Thyroid gland (tissue), 4 donors: Measurements from ENCODE around the gene NR3C1. TPM values are rescaled to one million over a fixed set of nuclear protein-coding genes. Genes with fewer than 3 reads are reported as not detected.

Experiments
- DNase-seq, 2 donors: peaks; one replicate each; pipeline ENCODE4 v3.0.0-alpha.2; 2019
- H3K27ac ChIP-seq, 3 donors: fragments of 200-600 bp; sonication (generic); 1 replicate in 2 of 3; 2 replicates in 1 of 3; pipeline ENCODE4 v1.5.1; 2016 to 2019; ENCODE audit warnings: mild to moderate bottlenecking in 1 of 3, moderate library complexity in 1 of 3
- H3K27me3 ChIP-seq: fragments of 200-600 bp; sonication (generic); one replicate; pipeline ENCODE4 v1.5.1; 2019
- H3K36me3 ChIP-seq, 2 donors: fragments of 200-600 bp; sonication (generic); one replicate each; pipeline ENCODE4 v1.5.1; 2016 to 2019
- H3K4me1 ChIP-seq, 2 donors: fragments of 200-600 bp; sonication (generic); one replicate each; pipeline ENCODE4 v1.5.1; 2017 to 2019
- H3K4me3 ChIP-seq, 3 donors: fragments of 200-600 bp; sonication (generic); replicated peaks in 1 of 3; 1 replicate in 2 of 3; 2 replicates in 1 of 3; pipeline ENCODE4 v1.5.1; 2016; ENCODE audit warnings: mild to moderate bottlenecking in 1 of 3
- H3K9me3 ChIP-seq: fragments of 200-600 bp; sonication (generic); one replicate; pipeline ENCODE4 v1.5.1; 2017
- POLR2A ChIP-seq, 2 donors: fragments of 450-650 bp; IDR thresholded peaks; one replicate each; pipeline ENCODE4 v1.6.1; 2017; ENCODE audit warnings: antibody characterized with exemption in 2 of 2, mild to moderate bottlenecking in 2 of 2, moderate library complexity in 1 of 2
- WGBS, 2 donors: methylation state at CpG; one replicate each; pipeline ENCODE4 v1.1.5; 2017; 5-methylcytosine and 5-hydroxymethylcytosine counted together
- intact Hi-C: fragments of 100-400 bp; cut with DNase I; formaldehyde crosslinking; loops from one replicate; pipeline ENCODE4 v1.15.1; 2023
- total RNA-seq, 4 donors: library from RNA; depleted of rRNA; stranded (reverse); fragments of >200 nt; gene quantifications; one replicate each; pipeline ENCODE4 v1.2.3, GENCODE V29; 2016
- TF ChIP-seq, protein P1 (sequence below), 6 experiments: fragments of 200-600 bp in 3 of 6; fragments of 450-650 bp in 3 of 6; sonication (generic) in 3 of 6; IDR thresholded peaks; one replicate each; pipeline ENCODE4 v1.5.1; 2016 to 2019; ENCODE audit warnings: antibody characterized with exemption in 6 of 6, mild to moderate bottlenecking in 2 of 6, inconsistent platforms in 1 of 6, moderate library complexity in 1 of 6

NR3C1 gene
- total RNA-seq, 4 donors from 2014 or later = 59.4 to 67.7 (median 65.3) TPM

DNA sequence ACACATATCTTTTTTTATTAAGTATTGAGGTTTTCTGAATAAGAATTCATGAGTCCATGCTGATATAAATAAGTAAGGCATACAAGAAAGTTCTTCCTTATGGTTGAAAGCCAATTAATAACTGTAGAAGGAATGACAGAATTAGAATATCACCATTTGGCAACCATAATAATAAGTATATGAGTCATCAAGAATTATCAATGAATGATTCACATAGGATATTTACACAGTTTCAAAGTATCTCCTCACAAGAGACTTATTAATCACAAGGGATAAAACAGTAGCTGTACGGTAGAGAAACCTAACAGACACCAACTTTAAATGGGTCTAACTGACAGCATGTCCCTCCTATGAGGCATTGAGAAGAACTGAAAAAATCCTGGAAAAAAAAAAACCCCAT, 161.6 kb downstream of the NR3C1 start:
- no peaks in the 10 kb centered on the region for H3K4me1 ChIP-seq
- intact Hi-C loops = no loop called here
- no peaks in the 10 kb centered on the region for H3K36me3 ChIP-seq
- TF ChIP-seq, protein P1, sequence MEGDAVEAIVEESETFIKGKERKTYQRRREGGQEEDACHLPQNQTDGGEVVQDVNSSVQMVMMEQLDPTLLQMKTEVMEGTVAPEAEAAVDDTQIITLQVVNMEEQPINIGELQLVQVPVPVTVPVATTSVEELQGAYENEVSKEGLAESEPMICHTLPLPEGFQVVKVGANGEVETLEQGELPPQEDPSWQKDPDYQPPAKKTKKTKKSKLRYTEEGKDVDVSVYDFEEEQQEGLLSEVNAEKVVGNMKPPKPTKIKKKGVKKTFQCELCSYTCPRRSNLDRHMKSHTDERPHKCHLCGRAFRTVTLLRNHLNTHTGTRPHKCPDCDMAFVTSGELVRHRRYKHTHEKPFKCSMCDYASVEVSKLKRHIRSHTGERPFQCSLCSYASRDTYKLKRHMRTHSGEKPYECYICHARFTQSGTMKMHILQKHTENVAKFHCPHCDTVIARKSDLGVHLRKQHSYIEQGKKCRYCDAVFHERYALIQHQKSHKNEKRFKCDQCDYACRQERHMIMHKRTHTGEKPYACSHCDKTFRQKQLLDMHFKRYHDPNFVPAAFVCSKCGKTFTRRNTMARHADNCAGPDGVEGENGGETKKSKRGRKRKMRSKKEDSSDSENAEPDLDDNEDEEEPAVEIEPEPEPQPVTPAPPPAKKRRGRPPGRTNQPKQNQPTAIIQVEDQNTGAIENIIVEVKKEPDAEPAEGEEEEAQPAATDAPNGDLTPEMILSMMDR (IDR thresholded peaks at IDR 0.05) = no peak
- no peak for TF ChIP-seq POLR2A (IDR thresholded peaks at IDR 0.05)
- H3K27me3 ChIP-seq = no peaks in the 10 kb centered on the region
- H3K4me3 ChIP-seq = no peak overlapping the region
- DNase-seq = no peak
- no peaks in the 10 kb centered on the region for H3K9me3 ChIP-seq
- no peak overlapping the region for H3K27ac ChIP-seq
- WGBS, 2 donors = 82 to 89% methylated on average over 1 of the region's 1 CpG

DNA sequence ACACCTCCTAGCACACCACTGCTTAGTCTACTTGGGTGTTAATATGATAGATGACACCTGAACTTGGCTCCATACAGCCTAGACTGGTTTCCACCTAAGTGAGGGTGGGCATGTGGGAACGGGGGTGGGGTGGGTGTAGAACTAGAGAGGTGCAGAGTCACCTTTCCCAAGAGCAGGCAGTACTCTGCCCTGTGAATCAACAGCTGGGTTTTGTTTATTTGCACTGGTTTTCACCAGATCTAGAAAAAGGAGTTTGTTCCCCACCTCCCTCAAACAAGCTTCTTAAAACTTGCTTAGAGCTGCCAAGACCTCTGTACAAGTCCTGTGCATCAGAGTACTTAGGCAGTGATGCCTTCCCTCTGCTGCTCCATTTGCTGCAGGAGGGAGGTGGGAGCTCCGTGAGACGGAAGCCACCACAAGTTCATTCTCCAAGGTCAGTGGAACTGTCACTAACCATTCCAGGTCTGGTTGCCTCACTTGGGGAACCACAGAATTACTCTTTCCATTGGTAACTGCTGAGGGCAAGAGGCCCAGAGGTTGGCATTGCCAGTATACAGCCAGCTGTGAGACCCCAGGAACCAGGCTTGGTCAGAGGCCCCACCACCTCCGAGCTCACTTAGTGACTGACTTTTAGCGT, 163.5 kb downstream of the NR3C1 start:
- H3K4me1 ChIP-seq = no peaks in the 10 kb centered on the region
- H3K27me3 ChIP-seq = no peaks in the 10 kb centered on the region
- TF ChIP-seq POLR2A (IDR thresholded peaks at IDR 0.05) = no peak
- TF ChIP-seq, protein P1 (IDR thresholded peaks at IDR 0.05) = no peak
- intact Hi-C loops = no loop called here
- H3K4me3 ChIP-seq = no peak overlapping the region
- H3K36me3 ChIP-seq = no peaks in the 10 kb centered on the region
- H3K27ac ChIP-seq = no peak overlapping the region
- no peaks in the 10 kb centered on the region for H3K9me3 ChIP-seq
- 81 to 85% methylated on average over 3 to 5 of the region's 5 CpGs for WGBS, 2 donors
- no peak for DNase-seq

DNA sequence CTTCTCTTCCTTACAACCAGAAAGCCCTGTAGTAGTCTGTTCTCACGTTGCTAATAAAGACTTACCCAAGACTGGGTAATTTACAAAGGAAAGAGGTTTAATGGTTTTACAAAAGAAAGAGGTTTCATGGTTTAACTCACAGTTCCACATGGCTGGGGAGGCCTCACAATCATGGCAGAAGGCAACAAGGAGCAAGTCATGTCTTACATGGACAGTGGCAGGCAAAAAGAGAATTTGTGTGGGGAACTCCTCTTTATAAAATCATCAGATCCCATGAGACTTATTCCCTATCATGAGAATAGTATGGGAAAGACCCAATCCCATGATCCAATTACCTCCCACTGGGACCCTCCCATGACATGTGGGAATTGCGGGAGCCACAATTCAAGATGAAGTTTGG, 164.9 kb downstream of the NR3C1 start:
- Histone ChIP-seq H3K4me3 (no peak overlapping the region), H3K27me3 (no peaks in the 10 kb centered on the region), H3K9me3 (no peaks in the 10 kb centered on the region), H3K36me3 (no peaks in the 10 kb centered on the region), H3K27ac (no peak overlapping the region), H3K4me1 (no peaks in the 10 kb centered on the region)
- intact Hi-C loops = no loop called here
- 90 to 92% methylated on average over 2 of the region's 2 CpGs for WGBS, 2 donors
- DNase-seq = no peak
- TF ChIP-seq, protein P1 (IDR thresholded peaks at IDR 0.05) = no peak
- TF ChIP-seq POLR2A (IDR thresholded peaks at IDR 0.05) = no peak

DNA sequence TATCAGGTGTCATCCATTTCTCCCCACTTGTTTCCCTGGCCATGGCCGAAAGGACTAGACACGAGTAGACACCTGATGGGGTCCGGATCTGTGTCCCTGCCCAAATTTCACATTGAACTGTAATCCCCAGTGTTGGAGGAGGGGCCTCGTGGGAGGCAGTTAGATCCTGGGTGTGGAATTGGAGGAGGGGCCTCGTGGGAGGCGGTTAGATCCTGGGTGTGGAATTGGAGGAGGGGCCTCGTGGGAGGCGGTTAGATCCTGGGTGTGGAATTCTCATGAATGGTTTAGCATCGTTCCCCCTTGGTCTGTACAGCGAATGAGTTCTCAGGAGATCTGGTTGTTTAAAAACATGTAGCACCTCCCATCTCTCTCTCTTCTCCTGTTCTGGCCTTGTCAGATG, 165.8 kb downstream of the NR3C1 start:
- no peaks in the 10 kb centered on the region for H3K9me3 ChIP-seq
- H3K36me3 ChIP-seq = no peaks in the 10 kb centered on the region
- no peaks in the 10 kb centered on the region for H3K27me3 ChIP-seq
- no peak overlapping the region for H3K27ac ChIP-seq
- WGBS, 2 donors = 93 to 96% methylated on average over 10 of the region's 10 CpGs
- intact Hi-C loops = no loop called here
- DNase-seq = no peak
- no peaks in the 10 kb centered on the region for H3K4me1 ChIP-seq
- no peak overlapping the region for H3K4me3 ChIP-seq
- TF ChIP-seq POLR2A (IDR thresholded peaks at IDR 0.05) = no peak
- TF ChIP-seq, protein P1 (IDR thresholded peaks at IDR 0.05) = no peak

DNA sequence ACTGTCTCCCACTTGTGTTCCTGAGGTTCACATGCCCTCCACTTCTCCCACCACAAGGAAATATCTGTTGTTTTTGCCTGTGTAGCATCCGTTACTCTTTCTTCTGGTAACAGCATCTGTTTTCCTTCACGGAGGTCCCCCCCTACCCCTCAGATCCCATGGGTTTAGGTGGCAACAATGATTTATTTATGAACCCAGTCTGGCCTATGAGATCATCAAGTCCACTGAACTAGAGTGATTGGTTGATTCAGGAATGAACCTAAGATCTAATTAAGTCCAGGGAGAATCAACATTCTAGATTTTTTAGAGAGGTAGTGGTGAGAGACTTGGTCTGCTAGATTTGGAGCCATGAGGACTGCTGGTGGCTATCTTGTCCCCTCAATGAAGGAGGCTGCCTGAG, 166.8 kb downstream of the NR3C1 start:
- Histone ChIP-seq H3K9me3 (no peaks in the 10 kb centered on the region), H3K36me3 (no peaks in the 10 kb centered on the region), H3K4me1 (no peaks in the 10 kb centered on the region), H3K27me3 (no peaks in the 10 kb centered on the region), H3K4me3 (no peak overlapping the region), H3K27ac (no peak overlapping the region)
- no peak for TF ChIP-seq POLR2A (IDR thresholded peaks at IDR 0.05)
- TF ChIP-seq, protein P1 (IDR thresholded peaks at IDR 0.05) = no peak
- intact Hi-C loops = no loop called here
- WGBS, 2 donors = 88 to 93% methylated on average over 2 of the region's 2 CpGs
- DNase-seq = no peak
